ENCODE data around the gene YKT6.

The YKT6 gene

GRCh38 chr7:44216019-44216418 lies 15.2 kb downstream of the YKT6 start:
- H3K4me3 ChIP-seq (ENCODE audit: low read depth, low read length), result no peak overlapping the region
- H3K27ac ChIP-seq, result no peak overlapping the region
- H3K4me2 ChIP-seq (ENCODE audit: low read length), result no peak overlapping the region
- TF ChIP-seq CTCF (IDR thresholded peaks at IDR 0.05), result no peak
- H3K9ac ChIP-seq, result no peak overlapping the region
- no peak overlapping the region for H2AFZ ChIP-seq
- H3K4me1 ChIP-seq, result peaks cover 4% of the 10 kb centered on the region
- no peaks in the 10 kb centered on the region for H3K79me2 ChIP-seq
- H3K9me3 ChIP-seq (ENCODE audit: control insufficient read depth, low read length), result no peaks in the 10 kb centered on the region
- no peaks in the 10 kb centered on the region for H3K36me3 ChIP-seq (ENCODE audit: control insufficient read depth, insufficient read depth, low read length)
- H3K27me3 ChIP-seq (ENCODE audit: control insufficient read depth, insufficient read depth, low read length), result no peaks in the 10 kb centered on the region

- Histone ChIP-seq H3K36me3 (ENCODE audit: control insufficient read depth, insufficient read depth, low read length) (no peaks in the 10 kb centered on the region), H3K9me3 (ENCODE audit: control insufficient read depth, low read length) (no peaks in the 10 kb centered on the region), H2AFZ (no peak overlapping the region), H3K4me1 (peaks cover 4% of the 10 kb centered on the region), H3K9ac (no peak overlapping the region), H3K4me2 (ENCODE audit: low read length) (no peak overlapping the region), H3K4me3 (ENCODE audit: low read depth, low read length) (no peak overlapping the region), H3K79me2 (no peaks in the 10 kb centered on the region), H3K27ac (no peak overlapping the region), H3K27me3 (ENCODE audit: control insufficient read depth, insufficient read depth, low read length) (no peaks in the 10 kb centered on the region)
- no peak for TF ChIP-seq CTCF (IDR thresholded peaks at IDR 0.05)
Observed at GRCh38 chr7:44216521-44217222, 15.9 kb downstream of the YKT6 start.

GRCh38 chr7:44217223-44217714 lies 16.5 kb downstream of the YKT6 start:
- no peaks in the 10 kb centered on the region for H3K27me3 ChIP-seq (ENCODE audit: control insufficient read depth, insufficient read depth, low read length)
- TF ChIP-seq CTCF (IDR thresholded peaks at IDR 0.05), result no peak
- peaks cover 4% of the 10 kb centered on the region for H3K4me1 ChIP-seq
- no peak overlapping the region for H3K27ac ChIP-seq
- no peaks in the 10 kb centered on the region for H3K36me3 ChIP-seq (ENCODE audit: control insufficient read depth, insufficient read depth, low read length)
- H3K9me3 ChIP-seq (ENCODE audit: control insufficient read depth, low read length), result no peaks in the 10 kb centered on the region
- no peak overlapping the region for H3K4me2 ChIP-seq (ENCODE audit: low read length)
- no peaks in the 10 kb centered on the region for H3K79me2 ChIP-seq
- H2AFZ ChIP-seq, result no peak overlapping the region
- no peak overlapping the region for H3K9ac ChIP-seq
- H3K4me3 ChIP-seq (ENCODE audit: low read depth, low read length), result no peak overlapping the region

- no peak overlapping the region for H3K27ac ChIP-seq
- no peak for TF ChIP-seq CTCF (IDR thresholded peaks at IDR 0.05)
- H3K4me3 ChIP-seq (ENCODE audit: low read depth, low read length), result no peak overlapping the region
- H3K36me3 ChIP-seq (ENCODE audit: control insufficient read depth, insufficient read depth, low read length), result no peaks in the 10 kb centered on the region
- H3K4me1 ChIP-seq, result peaks cover 4% of the 10 kb centered on the region
- H3K9ac ChIP-seq, result no peak overlapping the region
- H3K9me3 ChIP-seq (ENCODE audit: control insufficient read depth, low read length), result no peaks in the 10 kb centered on the region
- H2AFZ ChIP-seq, result no peak overlapping the region
- H3K4me2 ChIP-seq (ENCODE audit: low read length), result no peak overlapping the region
- no peaks in the 10 kb centered on the region for H3K27me3 ChIP-seq (ENCODE audit: control insufficient read depth, insufficient read depth, low read length)
- no peaks in the 10 kb centered on the region for H3K79me2 ChIP-seq
Observed at GRCh38 chr7:44217852-44218402, 17.1 kb downstream of the YKT6 start.
